Brain pericyte (primary cell): Measurements from ENCODE around the gene GARS1.
"Not testable (repeated sequence)": the region's sequence is repeated elsewhere in the genome, so short reads cannot be mapped to it uniquely, and the experiment has no call there.

Experiments used
- DNase-seq: peaks from one replicate; pipeline ENCODE4 v3.0.0-alpha.2; 2012; ENCODE audit warnings: low read depth, low spot score

Gene GARS1

GRCh38 chr7:30575910-30576309, 18.8 kb upstream of the GARS1 start:
- no peak for DNase-seq

GRCh38 chr7:30583181-30583580, 11.5 kb upstream of the GARS1 start:
- no peak for DNase-seq

- DNase-seq = no peak
Measured at GRCh38 chr7:30584415-30584814, 10.3 kb upstream of the GARS1 start.

- DNase-seq = no peak
Measured at GRCh38 chr7:30584965-30585364, 9.7 kb upstream of the GARS1 start.

GRCh38 chr7:30585675-30586074, 9.0 kb upstream of the GARS1 start:
- DNase-seq = no peak

GRCh38 chr7:30587547-30587946, 7.1 kb upstream of the GARS1 start:
- DNase-seq = not testable (repeated sequence)

GRCh38 chr7:30589111-30589510, 5.6 kb upstream of the GARS1 start:
- DNase-seq = no peak

GRCh38 chr7:30594048-30594539, 584 bp upstream of the GARS1 start:
- DNase-seq = no peak

- DNase-seq = no peak
Measured at GRCh38 chr7:30595436-30596013, 847 bp downstream of the GARS1 start.

- no peak for DNase-seq
Measured at GRCh38 chr7:30596014-30596641, 1.4 kb downstream of the GARS1 start.

- no peak for DNase-seq
Measured at GRCh38 chr7:30596721-30597120, 2.0 kb downstream of the GARS1 start.

GRCh38 chr7:30598121-30598876, 3.6 kb downstream of the GARS1 start:
- DNase-seq = no peak

GRCh38 chr7:30604901-30605300, 10.2 kb downstream of the GARS1 start:
- no peak for DNase-seq

- no peak for DNase-seq
Measured at GRCh38 chr7:30605832-30606231, 11.2 kb downstream of the GARS1 start.

GRCh38 chr7:30612658-30613265, 18.1 kb downstream of the GARS1 start:
- DNase-seq = no peak

GRCh38 chr7:30613366-30614325, 19.0 kb downstream of the GARS1 start:
- no peak for DNase-seq

GRCh38 chr7:30616318-30616717, 21.6 kb downstream of the GARS1 start:
- DNase-seq = no peak

GRCh38 chr7:30617359-30617758, 22.7 kb downstream of the GARS1 start:
- DNase-seq = no peak

GRCh38 chr7:30618080-30618676, 23.5 kb downstream of the GARS1 start:
- no peak for DNase-seq

GRCh38 chr7:30618961-30619360, 24.3 kb downstream of the GARS1 start:
- no peak for DNase-seq

GRCh38 chr7:30625283-30625682, 30.6 kb downstream of the GARS1 start:
- DNase-seq = no peak
